ENCODE measurements around the gene TRERF1. TPM values are rescaled to one million over a fixed set of nuclear protein-coding genes. Genes with fewer than 3 reads are reported as not detected.

Gene TRERF1
- total and polyA plus RNA-seq, 2 of the 8 experiments (the other 6 are each of a cell fraction or from before 2014, with no cell fraction given) = 10.8 to 21.5 TPM

- no peak overlapping the region for H3K27ac ChIP-seq (ENCODE audit: low read depth, low read length)
- H3K23ac ChIP-seq (ENCODE audit: insufficient read length) = no peak overlapping the region
- H3K79me1 ChIP-seq (ENCODE audit: low read depth, low read length) = peaks cover 4% of the 10 kb centered on the region; the same call in 1 of the 2 replicates
- H3K4ac ChIP-seq (replicated peaks; ENCODE audit: insufficient read length, low read depth, low read length) = no peak overlapping the region
- H4K8ac ChIP-seq (ENCODE audit: extremely low read depth, insufficient read depth, low read length) = no peak overlapping the region
- no peak overlapping the region for H3K18ac ChIP-seq (ENCODE audit: extremely low read depth, low read length)
- peaks cover 0 to 11% (median 5%) of the 10 kb centered on the region in 4 experiments; a peak in 4 of 7 replicates for H3K4me1 ChIP-seq (replicated peaks in 1 of 4; ENCODE audit: control insufficient read depth in 3 of 4, insufficient read depth in 4 of 4, low read length in 3 of 4)
- no peak overlapping the region for H3K4me3 ChIP-seq (ENCODE audit: extremely low read depth in 1 of 4, insufficient read depth in 2 of 4, low read depth in 3 of 4, low read length in 4 of 4)
- no peak overlapping the region for H2BK12ac ChIP-seq (ENCODE audit: low read depth, low read length)
- FAIRE-seq (no peak), DNase-seq (ENCODE audit: low read depth in 1 of 2, low spot score in 2 of 2) (no peak)
- H4K5ac ChIP-seq (ENCODE audit: insufficient read length, low read depth, low read length) = no peak overlapping the region
- no peaks in the 10 kb centered on the region for H3K27me3 ChIP-seq (replicated peaks in 1 of 4; ENCODE audit: control insufficient read depth in 3 of 4, extremely low read depth in 1 of 4, insufficient read depth in 3 of 4, low read length in 3 of 4)
- H3K79me2 ChIP-seq (ENCODE audit: control insufficient read depth in 1 of 2, insufficient read depth in 2 of 2, low read length in 2 of 2) = peaks cover 6 to 57% of the 10 kb centered on the region in 2 experiments
- no peak overlapping the region for H3K14ac ChIP-seq (ENCODE audit: insufficient read length)
- CTCF ChIA-PET (ENCODE audit: partially characterized antibody) = interaction anchor here (0.9 to 4.0 kb wide), 7 partner anchors 8 to 241 kb away, joined by 3 to 23 read pairs (median 6); no protein-coding TSS in a partner anchor
- no peak overlapping the region for H3K9ac ChIP-seq (replicated peaks in 1 of 4; ENCODE audit: extremely low read depth in 1 of 4, low read depth in 3 of 4, low read length in 3 of 4)
- 92% methylated on average over 7 of the region's 7 CpGs; no CpG with 5 or more reads in 1 of the 2 experiments for WGBS, 2 experiments (ENCODE audit: extremely low coverage in 1 of 2, insufficient coverage in 1 of 2, insufficient read length in 1 of 2, insufficient replicate concordance in 2 of 2, low coverage in 1 of 2, low lambda C conversion rate in 2 of 2, missing lambda C conversion rate in 1 of 2)
- no peak overlapping the region for H3K4me2 ChIP-seq (ENCODE audit: insufficient read depth in 1 of 2, low read depth in 2 of 2, low read length in 2 of 2)
- no peak overlapping the region for H2BK20ac ChIP-seq (ENCODE audit: low read length)
- no peak overlapping the region for H2BK5ac ChIP-seq (ENCODE audit: low read depth, low read length)
- POLR2A ChIA-PET (ENCODE audit: partially characterized antibody) = no interaction called here
- no peak overlapping the region for H2BK120ac ChIP-seq (replicated peaks; ENCODE audit: low read depth, low read length)
- H2AFZ ChIP-seq (ENCODE audit: low read length) = no peak overlapping the region
- no peak overlapping the region for H2AK5ac ChIP-seq (ENCODE audit: low read depth, low read length)
- no peak overlapping the region for H4K91ac ChIP-seq (replicated peaks; ENCODE audit: insufficient read length, low read length)
- no peaks in the 10 kb centered on the region for H3K36me3 ChIP-seq (ENCODE audit: control insufficient read depth in 2 of 4, insufficient read depth in 4 of 4, low read length in 3 of 4)
- H3K9me3 ChIP-seq (ENCODE audit: insufficient read depth in 2 of 2, low read depth in 1 of 2, low read length in 1 of 2) = no peaks in the 10 kb centered on the region
- no peak for TF ChIP-seq SAP30 (IDR thresholded peaks at IDR 0.05; ENCODE audit: insufficient read depth, insufficient replicate concordance, low read length)
- TF ChIP-seq CHD1 (IDR thresholded peaks at IDR 0.05; ENCODE audit: low read depth, low read length) = no peak
- TF ChIP-seq KDM1A (IDR thresholded peaks at IDR 0.05; ENCODE audit: borderline replicate concordance, low read length) = peak; percentile 80
- H3K23me2 ChIP-seq (ENCODE audit: low read depth, low read length) = no peaks in the 10 kb centered on the region
- peaks cover 6% of the 10 kb centered on the region in 2 experiments for H4K20me1 ChIP-seq (replicated peaks in 1 of 2; ENCODE audit: control insufficient read depth in 1 of 2, insufficient read depth in 2 of 2, low read length in 2 of 2)
- no peak overlapping the region for H3K56ac ChIP-seq (replicated peaks; ENCODE audit: insufficient read length, low read depth, low read length)
- H2BK15ac ChIP-seq (ENCODE audit: low read length) = no peak overlapping the region
These were observed 145.1 kb downstream of the TRERF1 start for GRCh38 chr6:42306439-42307140.

All from H1 (cell line).